T-helper 2 cell treated with Interferon-gamma antibody and Interleukin-4, amounts not matched to agents 5 μg/mL and 100 μg/mL, for 36 hours (primary cell): Measurements from ENCODE around the gene CLCN7.

Experiments used
- DNase-seq: peaks from one replicate; pipeline ENCODE4 v3.0.0; 2021; ENCODE audit warnings: low spot score
- H3K27ac Mint-ChIP-seq: one replicate; pipeline ENCODE4 v1.8.0; 2021; ENCODE audit warnings: mild to moderate bottlenecking, mixed read lengths
- H3K27me3 Mint-ChIP-seq: one replicate; pipeline ENCODE4 v1.8.0; 2021; ENCODE audit warnings: low read depth, mixed read lengths
- H3K36me3 Mint-ChIP-seq: one replicate; pipeline ENCODE4 v1.8.0; 2021; ENCODE audit warnings: low read depth, mixed read lengths
- H3K4me1 Mint-ChIP-seq: one replicate; pipeline ENCODE4 v1.8.0; 2021; ENCODE audit warnings: low read depth, mixed read lengths
- H3K4me3 Mint-ChIP-seq: one replicate; pipeline ENCODE4 v1.8.0; 2022; ENCODE audit warnings: mild to moderate bottlenecking, moderate library complexity, mixed read lengths
- H3K9me3 Mint-ChIP-seq: one replicate; pipeline ENCODE4 v1.8.0; 2021; ENCODE audit warnings: mixed read lengths

The CLCN7 gene

DNA sequence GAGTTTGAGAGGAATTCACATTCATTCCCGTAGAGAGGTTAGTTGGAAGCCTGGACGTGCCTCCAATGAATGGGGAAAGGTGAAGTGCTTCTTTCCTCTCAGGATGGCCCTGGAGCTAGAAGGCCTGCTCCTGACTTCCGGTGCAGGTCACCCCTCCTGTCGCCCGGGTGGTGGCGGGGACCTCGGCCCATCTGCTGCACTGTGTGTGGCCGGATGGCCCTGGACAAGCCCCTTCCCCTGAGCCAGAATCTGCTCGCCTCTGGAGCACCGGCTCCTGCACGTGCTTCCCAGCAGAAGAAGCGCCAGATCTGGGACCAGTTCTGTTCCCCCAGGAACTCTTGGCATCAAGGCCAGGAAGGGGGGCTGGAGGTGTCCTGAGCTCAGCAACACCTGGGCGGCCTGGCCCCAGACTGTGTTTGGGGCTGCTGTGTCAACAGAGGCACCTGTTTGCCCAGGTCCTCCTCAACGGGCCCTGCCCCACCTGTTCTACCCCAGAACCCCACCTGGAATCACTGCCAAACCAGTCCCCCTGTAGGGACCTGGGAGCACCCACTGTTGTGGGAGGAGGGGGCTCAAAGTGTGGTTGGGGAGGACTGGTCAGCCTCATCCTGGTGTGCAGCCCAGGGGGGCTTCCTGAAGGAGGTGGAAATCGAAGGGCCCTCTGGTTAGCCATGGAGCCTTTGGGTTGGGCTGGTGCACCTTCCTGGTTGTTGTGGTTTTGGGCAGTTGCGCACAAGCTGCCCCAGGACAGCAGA is 49.0 kb downstream of the CLCN7 start:
- H3K4me3 Mint-ChIP-seq, result no peak overlapping the region
- H3K9me3 Mint-ChIP-seq, result no peaks in the 10 kb centered on the region
- no peaks in the 10 kb centered on the region for H3K27me3 Mint-ChIP-seq
- H3K36me3 Mint-ChIP-seq, result peaks cover 4% of the 10 kb centered on the region
- no peak for DNase-seq
- H3K27ac Mint-ChIP-seq, result peak overlapping the region; percentile 36
- peaks cover 10% of the 10 kb centered on the region for H3K4me1 Mint-ChIP-seq

DNA sequence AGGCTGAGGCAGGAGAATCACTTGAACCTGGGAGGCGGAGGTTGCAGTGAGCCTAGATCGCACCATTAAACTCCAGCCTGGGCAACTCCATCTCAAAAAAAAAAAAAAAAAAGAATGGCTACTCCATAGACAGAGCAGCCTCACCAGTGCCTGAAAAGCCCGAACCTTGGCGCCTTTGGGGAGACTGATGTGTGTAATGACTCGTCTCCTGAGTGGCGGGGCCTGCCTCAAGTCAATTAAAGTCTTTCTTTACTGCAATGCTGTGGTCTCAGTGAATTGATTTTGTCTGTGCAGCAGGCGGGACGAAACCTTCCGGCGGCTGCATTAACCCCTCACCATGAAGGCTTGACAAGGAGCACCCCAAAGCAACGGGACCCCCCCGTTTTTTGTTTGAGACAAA is 50.8 kb downstream of the CLCN7 start:
- H3K27me3 Mint-ChIP-seq, result no peaks in the 10 kb centered on the region
- H3K27ac Mint-ChIP-seq, result no peak overlapping the region

DNA sequence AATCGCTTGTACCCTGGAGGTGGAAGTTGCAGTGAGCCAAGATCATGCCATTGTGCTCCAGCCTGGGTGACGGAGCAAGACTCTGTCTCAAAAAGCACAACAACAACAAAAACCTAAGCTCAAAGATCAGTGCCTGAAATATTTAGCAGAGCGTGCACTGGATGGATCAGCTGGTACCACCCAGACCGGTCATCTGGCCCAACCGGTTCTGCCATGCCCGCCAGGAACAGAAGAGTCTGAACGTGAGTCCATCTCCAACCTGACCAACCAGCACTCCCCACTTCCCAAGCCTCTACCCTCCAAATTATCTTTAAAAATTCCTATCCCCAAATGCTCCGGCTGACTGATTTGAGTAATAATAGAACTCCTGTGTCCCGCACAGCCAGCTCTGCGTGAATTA is 52.8 kb downstream of the CLCN7 start:
- Mint-ChIP-seq H3K27me3 (no peaks in the 10 kb centered on the region), H3K9me3 (no peaks in the 10 kb centered on the region), H3K36me3 (peaks cover 11% of the 10 kb centered on the region), H3K27ac (peak overlapping the region; percentile 99), H3K4me1 (peaks cover 14% of the 10 kb centered on the region), H3K4me3 (peak overlapping the region; percentile 61)
- DNase-seq, result no peak

More for the DNA sequence above, 50.8 kb downstream of the CLCN7 start:
- Mint-ChIP-seq H3K4me3 (no peak overlapping the region), H3K36me3 (peaks cover 8% of the 10 kb centered on the region), H3K4me1 (peaks cover 13% of the 10 kb centered on the region), H3K9me3 (no peaks in the 10 kb centered on the region)
- DNase-seq, result no peak

DNA sequence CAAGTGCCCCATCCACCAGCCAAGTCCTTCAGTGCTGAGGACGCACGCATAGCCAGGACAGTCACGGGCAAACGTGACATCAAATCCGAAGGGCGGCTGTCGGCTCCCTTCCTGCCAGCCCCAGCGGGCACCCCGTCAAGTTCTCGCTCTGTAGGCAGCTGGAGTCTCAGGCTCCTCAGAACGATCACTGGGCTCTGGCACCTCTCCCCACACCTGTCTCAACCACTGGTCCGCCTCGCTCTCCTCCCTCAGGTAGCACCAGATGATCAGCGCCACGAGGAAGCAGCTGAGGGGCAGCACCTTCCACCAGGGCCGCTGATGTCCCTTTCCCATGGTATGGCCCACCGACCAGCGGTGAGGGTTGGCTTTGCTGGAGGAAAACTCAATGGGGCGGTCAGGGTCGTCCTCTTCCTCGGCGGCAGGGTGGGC is 54.7 kb downstream of the CLCN7 start:
- Mint-ChIP-seq H3K36me3 (peaks cover 11% of the 10 kb centered on the region), H3K4me3 (peak overlapping the region; percentile 92), H3K9me3 (no peaks in the 10 kb centered on the region), H3K27me3 (no peaks in the 10 kb centered on the region), H3K4me1 (peaks cover 16% of the 10 kb centered on the region), H3K27ac (peak overlapping the region; percentile 99)
- no peak for DNase-seq

DNA sequence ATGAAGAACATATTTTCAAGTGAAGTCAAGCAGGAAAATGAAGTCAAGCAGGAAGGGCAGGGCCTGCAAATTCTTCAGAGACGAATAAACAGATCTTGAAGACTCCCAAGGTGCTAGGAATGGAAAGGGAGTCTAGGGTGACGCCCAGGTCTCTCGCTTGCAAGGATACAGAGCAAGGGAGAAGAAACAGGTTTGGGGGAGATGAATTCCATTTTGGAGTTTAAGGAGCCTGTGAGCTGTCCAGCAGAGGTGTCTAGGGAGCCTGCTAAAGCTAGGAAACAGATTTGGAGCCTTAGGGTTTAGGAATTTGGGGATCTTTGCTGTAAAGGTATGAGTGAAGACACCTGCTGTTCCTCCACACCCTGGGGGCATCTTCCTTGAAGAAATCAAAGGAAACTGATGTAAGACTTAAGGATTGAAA is 58.3 kb downstream of the CLCN7 start:
- Mint-ChIP-seq H3K4me1 (peaks cover 17% of the 10 kb centered on the region), H3K36me3 (peaks cover 13% of the 10 kb centered on the region), H3K9me3 (no peaks in the 10 kb centered on the region), H3K27me3 (no peaks in the 10 kb centered on the region), H3K27ac (peak overlapping the region; percentile 71), H3K4me3 (peak overlapping the region; percentile 5)
- DNase-seq, result no peak

DNA sequence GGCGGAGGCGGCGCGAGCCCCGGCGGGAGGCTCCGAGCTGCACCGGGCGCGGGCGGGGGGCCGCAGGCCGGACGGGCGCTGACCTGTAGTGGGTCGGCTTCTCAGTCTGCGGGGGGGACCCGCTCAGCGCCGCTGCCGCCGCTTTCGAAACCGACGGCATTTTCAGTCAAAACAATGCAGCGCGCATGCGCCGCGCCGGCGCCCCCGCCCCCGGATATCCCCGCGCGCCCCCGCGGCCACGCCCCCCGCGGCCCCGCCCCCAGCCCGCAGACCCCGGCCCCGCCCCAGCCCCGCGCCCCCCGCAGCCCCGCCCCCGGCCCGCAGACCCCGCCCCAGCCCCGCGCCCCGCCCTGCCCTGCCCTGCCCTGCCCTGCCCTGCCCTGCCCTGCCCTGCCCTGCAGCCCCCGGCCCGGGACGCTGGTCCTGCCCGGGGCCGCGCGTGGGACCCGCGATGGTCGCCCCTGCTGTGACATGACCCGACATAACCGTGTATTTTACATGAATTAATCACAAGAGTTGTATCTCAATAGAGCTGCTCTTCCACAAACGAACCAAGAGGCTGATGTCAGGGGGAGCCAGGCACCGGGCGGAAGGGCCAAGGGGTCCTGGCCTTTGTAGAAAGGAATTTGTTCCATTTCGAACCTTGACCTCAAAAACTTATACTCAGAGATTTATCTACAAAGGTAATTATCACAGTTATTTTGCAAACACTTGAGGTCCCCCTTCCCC is 60.1 kb downstream of the CLCN7 start, which contains the start of gene UNKL:
Gene UNKL (minus strand): TSS at position 173 of the 729 bp plus-strand sequence. CDS start 13 bp downstream, at position 160.
- H3K36me3 Mint-ChIP-seq, result peaks cover 12% of the 10 kb centered on the region
- DNase-seq, result peak; percentile 74

DNA sequence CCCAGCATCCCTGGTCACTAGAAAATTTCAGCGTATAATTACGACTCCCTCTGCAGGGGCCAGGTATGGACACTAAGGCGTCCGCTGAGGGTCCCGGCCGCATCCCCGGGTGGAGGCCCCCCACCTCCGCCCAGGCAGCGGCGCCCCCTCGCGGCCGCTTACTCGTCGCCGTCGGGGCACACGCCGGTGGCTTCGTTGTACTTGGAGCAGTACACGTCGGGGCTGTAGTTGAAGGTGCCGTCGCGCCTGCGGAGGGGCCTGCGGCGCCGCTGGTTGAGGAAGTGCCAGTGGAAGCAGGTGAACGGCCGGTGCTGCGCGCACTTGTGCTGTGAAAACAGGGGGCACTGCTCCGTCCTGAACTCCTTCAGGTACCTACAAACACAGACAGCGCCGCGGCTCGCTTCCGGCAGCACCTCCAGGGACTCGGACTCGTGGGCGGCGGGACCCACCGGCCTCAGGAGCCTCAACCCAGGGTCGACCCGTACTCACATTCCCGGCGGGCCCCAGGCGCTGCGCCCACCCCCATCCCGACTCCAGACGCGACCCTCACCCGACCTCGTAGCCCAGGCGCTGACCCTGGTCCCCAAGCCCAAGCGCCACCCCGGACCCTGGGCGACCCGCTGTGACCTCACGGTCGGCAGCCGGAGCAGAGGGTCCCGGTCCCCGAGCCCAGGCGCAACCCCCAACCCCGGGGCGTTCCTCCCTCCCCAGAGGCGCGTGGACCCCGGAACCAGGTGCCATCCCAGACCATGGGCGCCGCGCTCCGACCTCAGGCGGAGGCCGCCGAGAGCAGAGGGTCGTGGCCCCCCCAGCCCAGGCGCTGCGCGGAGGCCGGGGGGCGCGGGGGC is 60.9 kb downstream of the CLCN7 start:
- peaks cover 11% of the 10 kb centered on the region for H3K36me3 Mint-ChIP-seq
- H3K27me3 Mint-ChIP-seq, result no peaks in the 10 kb centered on the region
- H3K9me3 Mint-ChIP-seq, result no peaks in the 10 kb centered on the region
- DNase-seq, result peak; percentile 70
- H3K4me3 Mint-ChIP-seq, result peak overlapping the region; percentile 84
- H3K27ac Mint-ChIP-seq, result peak overlapping the region; percentile 91
- peaks cover 13% of the 10 kb centered on the region for H3K4me1 Mint-ChIP-seq

More for the DNA sequence above, 60.1 kb downstream of the CLCN7 start, which contains the start of gene UNKL:
- no peaks in the 10 kb centered on the region for H3K27me3 Mint-ChIP-seq
- peak within 1 kb of the TSS; percentile 84 for H3K4me3 Mint-ChIP-seq
- H3K9me3 Mint-ChIP-seq, result no peaks in the 10 kb centered on the region
- H3K27ac Mint-ChIP-seq, result peak within 1 kb of the TSS; percentile 91
- H3K4me1 Mint-ChIP-seq, result peaks cover 10% of the 10 kb centered on the region

DNA sequence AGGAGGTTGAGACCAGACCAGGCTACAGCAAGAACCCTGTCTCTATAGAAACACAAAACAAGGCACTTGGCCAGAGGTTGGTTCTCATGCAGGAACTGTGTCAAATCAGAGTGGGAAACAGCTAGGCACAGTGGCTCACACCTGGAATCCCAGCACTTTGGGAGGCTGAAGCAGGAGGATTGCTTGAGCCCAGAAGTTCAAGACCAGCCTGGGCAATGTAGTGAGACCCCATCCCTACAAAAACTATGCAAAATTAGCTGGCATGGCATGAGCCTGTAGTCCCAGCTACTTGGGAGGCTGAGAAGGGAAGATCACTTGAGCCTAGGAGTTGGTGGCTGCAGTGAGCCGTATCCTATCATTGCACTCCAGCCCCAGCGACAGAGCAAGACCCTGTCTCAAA is 62.0 kb downstream of the CLCN7 start:
- H3K4me1 Mint-ChIP-seq, result peaks cover 12% of the 10 kb centered on the region
- no peaks in the 10 kb centered on the region for H3K9me3 Mint-ChIP-seq
- H3K4me3 Mint-ChIP-seq, result peak overlapping the region; percentile 29
- peaks cover 8% of the 10 kb centered on the region for H3K36me3 Mint-ChIP-seq
- no peak overlapping the region for H3K27ac Mint-ChIP-seq
- no peaks in the 10 kb centered on the region for H3K27me3 Mint-ChIP-seq
- no peak for DNase-seq

DNA sequence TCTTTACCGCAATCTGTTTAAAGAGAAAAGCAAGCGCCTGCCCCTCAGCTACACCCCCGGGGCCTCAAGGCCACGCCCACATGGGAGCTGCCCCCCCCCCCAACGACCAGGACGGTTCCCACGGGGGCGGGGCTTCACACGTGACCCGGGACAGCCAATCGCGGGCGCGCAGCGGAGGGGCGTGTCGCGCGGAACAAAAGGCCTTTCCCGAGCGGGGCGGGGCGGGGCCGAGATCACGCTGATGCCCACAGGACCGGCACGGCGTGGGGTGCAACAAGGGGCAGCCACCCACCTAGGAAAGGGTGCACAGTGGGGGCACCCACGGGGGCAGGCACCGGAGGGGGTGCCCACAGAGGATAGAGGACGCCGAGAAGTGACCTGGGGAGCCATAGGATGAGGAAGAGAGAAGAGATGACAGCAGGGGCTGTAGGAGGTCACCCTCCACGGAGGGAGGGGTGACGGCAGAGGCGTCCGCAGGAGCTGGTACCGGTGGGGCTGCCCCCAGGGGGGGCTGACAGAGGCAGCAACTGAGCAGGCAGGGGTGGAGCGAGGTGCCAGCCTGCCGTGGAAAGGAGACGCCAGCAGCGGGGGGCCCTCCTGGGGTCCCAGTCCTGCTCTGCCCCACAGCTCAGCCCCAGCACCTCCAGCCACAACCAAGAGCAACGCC is 66.5 kb downstream of the CLCN7 start:
- Mint-ChIP-seq H3K27ac (peak overlapping the region; percentile 7), H3K27me3 (no peaks in the 10 kb centered on the region), H3K4me1 (peaks cover 8% of the 10 kb centered on the region), H3K36me3 (peaks cover 14% of the 10 kb centered on the region), H3K9me3 (no peaks in the 10 kb centered on the region), H3K4me3 (peak overlapping the region; percentile 65)
- DNase-seq, result peak; percentile 94

DNA sequence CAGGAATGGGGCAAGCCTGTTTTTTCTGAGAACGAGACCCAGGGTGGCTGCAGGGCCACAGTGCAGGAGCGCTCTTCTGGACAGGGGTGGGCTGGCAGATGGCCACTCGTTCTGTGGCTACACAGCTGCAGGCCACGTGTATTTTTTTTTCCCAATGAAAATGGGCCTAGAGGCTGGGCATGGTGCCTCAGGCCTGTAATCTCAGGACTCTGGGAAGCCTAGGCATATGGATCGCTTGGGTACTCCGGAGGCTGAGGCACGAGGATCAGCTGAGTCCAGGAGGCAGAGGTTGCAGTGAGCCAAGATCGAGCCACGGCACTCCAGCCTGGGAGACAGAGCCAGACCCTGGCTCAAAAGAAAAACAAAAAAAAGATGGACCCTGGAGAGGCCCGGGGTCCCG is 67.1 kb downstream of the CLCN7 start:
- DNase-seq, result no peak
- Mint-ChIP-seq H3K4me3 (peak overlapping the region; percentile 68), H3K9me3 (no peaks in the 10 kb centered on the region), H3K27me3 (no peaks in the 10 kb centered on the region), H3K27ac (no peak overlapping the region), H3K4me1 (peaks cover 8% of the 10 kb centered on the region), H3K36me3 (peaks cover 14% of the 10 kb centered on the region)

DNA sequence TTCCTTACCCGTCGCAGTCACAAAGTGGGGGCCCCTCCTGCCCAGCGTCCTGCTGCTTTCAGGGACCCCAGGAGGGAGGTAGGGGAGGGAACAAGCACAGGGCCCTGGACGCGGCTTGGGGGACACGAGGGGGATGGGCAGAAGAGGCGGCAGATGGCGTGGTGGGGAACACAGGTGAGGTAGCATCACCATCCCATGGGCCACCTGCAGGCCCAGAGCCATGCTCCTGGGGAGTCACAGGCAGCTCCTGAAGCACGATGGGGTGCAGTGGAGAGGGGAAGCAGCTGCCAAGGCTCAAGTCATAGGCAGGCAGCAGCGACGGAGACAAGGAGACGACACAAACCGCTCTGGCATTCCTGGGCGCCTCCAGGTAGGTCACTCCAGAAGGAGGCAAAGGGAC is 71.1 kb downstream of the CLCN7 start:
- no peak overlapping the region for H3K4me3 Mint-ChIP-seq
- no peak for DNase-seq
- peaks cover 18% of the 10 kb centered on the region for H3K36me3 Mint-ChIP-seq
- no peak overlapping the region for H3K27ac Mint-ChIP-seq
- no peaks in the 10 kb centered on the region for H3K9me3 Mint-ChIP-seq
- no peaks in the 10 kb centered on the region for H3K4me1 Mint-ChIP-seq
- no peaks in the 10 kb centered on the region for H3K27me3 Mint-ChIP-seq

DNA sequence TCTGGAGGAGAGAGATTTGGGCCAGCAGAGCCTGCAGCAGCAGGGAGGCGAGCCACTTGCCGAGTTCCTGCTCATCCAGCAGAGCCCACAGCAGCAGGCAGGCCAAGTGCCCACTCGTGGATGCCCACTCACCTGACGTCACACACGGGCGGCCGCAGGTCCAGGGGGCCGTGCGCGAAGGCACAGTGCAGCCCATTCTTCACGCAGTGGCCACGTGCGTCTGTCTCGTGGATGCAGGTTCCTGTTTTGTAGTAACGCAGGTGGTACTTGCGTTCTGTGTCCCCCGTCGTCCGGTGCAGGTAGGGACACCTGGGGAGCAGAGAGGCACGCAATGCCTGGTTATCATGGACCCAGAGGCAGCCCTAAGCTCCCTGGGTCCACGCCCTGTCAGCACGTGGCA is 71.8 kb downstream of the CLCN7 start:
- Mint-ChIP-seq H3K27me3 (no peaks in the 10 kb centered on the region), H3K36me3 (peaks cover 20% of the 10 kb centered on the region), H3K4me1 (no peaks in the 10 kb centered on the region), H3K9me3 (no peaks in the 10 kb centered on the region), H3K4me3 (no peak overlapping the region), H3K27ac (no peak overlapping the region)
- no peak for DNase-seq

DNA sequence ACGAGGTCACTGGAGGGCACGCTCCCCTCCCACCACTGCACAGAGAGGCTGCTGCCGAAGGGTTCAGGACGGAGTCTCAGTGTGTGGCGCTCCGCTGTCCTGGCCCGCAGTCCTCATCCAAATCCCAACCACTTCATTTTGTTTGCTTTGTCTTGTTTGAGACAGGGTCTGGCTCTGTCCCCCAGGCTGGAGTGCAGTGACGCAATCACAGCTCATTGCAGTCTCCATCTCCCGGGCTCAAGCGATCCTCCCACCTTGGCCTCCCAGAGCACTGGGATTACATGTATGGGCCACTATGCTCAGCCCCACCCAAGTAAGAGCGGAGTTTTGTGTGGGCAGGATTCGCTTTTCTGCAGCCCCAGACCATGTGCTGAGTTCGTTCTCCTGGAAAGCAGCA is 73.1 kb downstream of the CLCN7 start:
- H3K27me3 Mint-ChIP-seq, result no peaks in the 10 kb centered on the region
- H3K27ac Mint-ChIP-seq, result no peak overlapping the region
- H3K36me3 Mint-ChIP-seq, result peaks cover 18% of the 10 kb centered on the region
- DNase-seq, result no peak
- no peak overlapping the region for H3K4me3 Mint-ChIP-seq
- no peaks in the 10 kb centered on the region for H3K9me3 Mint-ChIP-seq
- H3K4me1 Mint-ChIP-seq, result no peaks in the 10 kb centered on the region
